ENCODE data around the gene TSEN15. TPM values are rescaled to one million over a fixed set of nuclear protein-coding genes. Genes with fewer than 3 reads are reported as not detected.

The TSEN15 gene
- polyA plus RNA-seq, 1 donor (not counting 4 experiments of a cell fraction or from before 2014, with no cell fraction given) = 46.7 TPM

- dilution Hi-C loops (cut with MboI; ENCODE audit: extremely low pct_ligation_motif_present, low sequenced_read_pairs) = no loop called here
- FAIRE-seq (no peak), DNase-seq (ENCODE audit: low read depth, low spot score) (no peak)
- Histone ChIP-seq H3K27ac (ENCODE audit: control insufficient read depth, insufficient read depth, low read length) (no peak overlapping the region), H3K4me2 (ENCODE audit: control insufficient read depth, extremely low read depth, insufficient read depth, low read depth, low read length) (peak overlapping the region; percentile 86), H3K79me2 (ENCODE audit: control insufficient read depth, insufficient read depth, low read length) (no peaks in the 10 kb centered on the region), H3K4me1 (ENCODE audit: control insufficient read depth, extremely low read depth, insufficient read depth, low read length) (peaks cover 9% of the 10 kb centered on the region), H3K9me3 (ENCODE audit: control insufficient read depth, low read depth, low read length) (no peaks in the 10 kb centered on the region), H2AFZ (ENCODE audit: control insufficient read depth, low read length) (no peak overlapping the region), H3K4me3 (ENCODE audit: control insufficient read depth in 2 of 3, extremely low read depth in 1 of 3, insufficient read depth in 2 of 3, low read depth in 1 of 3, low read length in 3 of 3) (peak overlapping the region in 2 of 3 experiments; percentile 41), H3K36me3 (ENCODE audit: control insufficient read depth in 2 of 2, extremely low read depth in 1 of 2, insufficient read depth in 2 of 2, low read length in 2 of 2) (no peaks in the 10 kb centered on the region), H3K9ac (ENCODE audit: control insufficient read depth, extremely low read depth, insufficient read depth, low read length) (no peak overlapping the region), H4K20me1 (ENCODE audit: control insufficient read depth, extremely low read depth, insufficient read depth, low read length) (no peaks in the 10 kb centered on the region), H3K27me3 (ENCODE audit: control insufficient read depth, extremely low read depth, insufficient read depth, low read length) (peaks cover 61% of the 10 kb centered on the region), H3K9me1 (ENCODE audit: control insufficient read depth, extremely low read depth, insufficient read depth, low read length) (no peaks in the 10 kb centered on the region)
- TF ChIP-seq EZH2 (IDR thresholded peaks at IDR 0.05; ENCODE audit: low read length) = peak; percentile 70
- TF ChIP-seq CTCF (optimal IDR thresholded peaks at IDR 0.05 in 1 of 3, IDR thresholded peaks at IDR 0.05 in 1 of 3, conservative IDR thresholded peaks at IDR 0.05 in 1 of 3; ENCODE audit: extremely low read depth in 1 of 3, insufficient read depth in 2 of 3, low read length in 3 of 3) = no peak
These were observed 15.0 kb upstream of the TSEN15 start for GRCh38 chr1:184036517-184036949.

GRCh38 chr1:184037849-184038591 is 13.5 kb upstream of the TSEN15 start:
- FAIRE-seq (no peak), DNase-seq (ENCODE audit: low read depth, low spot score) (no peak)
- no peak for TF ChIP-seq EZH2 (IDR thresholded peaks at IDR 0.05; ENCODE audit: low read length)
- TF ChIP-seq CTCF (optimal IDR thresholded peaks at IDR 0.05 in 1 of 3, IDR thresholded peaks at IDR 0.05 in 1 of 3, conservative IDR thresholded peaks at IDR 0.05 in 1 of 3; ENCODE audit: extremely low read depth in 1 of 3, insufficient read depth in 2 of 3, low read length in 3 of 3) = no peak
- no peaks in the 10 kb centered on the region for H4K20me1 ChIP-seq (ENCODE audit: control insufficient read depth, extremely low read depth, insufficient read depth, low read length)
- no peak overlapping the region for H3K27ac ChIP-seq (ENCODE audit: control insufficient read depth, insufficient read depth, low read length)
- no peak overlapping the region for H3K9ac ChIP-seq (ENCODE audit: control insufficient read depth, extremely low read depth, insufficient read depth, low read length)
- H3K27me3 ChIP-seq (ENCODE audit: control insufficient read depth, extremely low read depth, insufficient read depth, low read length) = peaks cover 61% of the 10 kb centered on the region
- H3K4me3 ChIP-seq (ENCODE audit: control insufficient read depth in 2 of 3, extremely low read depth in 1 of 3, insufficient read depth in 2 of 3, low read depth in 1 of 3, low read length in 3 of 3) = no peak overlapping the region
- peaks cover 9% of the 10 kb centered on the region for H3K4me1 ChIP-seq (ENCODE audit: control insufficient read depth, extremely low read depth, insufficient read depth, low read length)
- no peaks in the 10 kb centered on the region for H3K36me3 ChIP-seq (ENCODE audit: control insufficient read depth in 2 of 2, extremely low read depth in 1 of 2, insufficient read depth in 2 of 2, low read length in 2 of 2)
- H3K9me1 ChIP-seq (ENCODE audit: control insufficient read depth, extremely low read depth, insufficient read depth, low read length) = no peaks in the 10 kb centered on the region
- no peaks in the 10 kb centered on the region for H3K79me2 ChIP-seq (ENCODE audit: control insufficient read depth, insufficient read depth, low read length)
- H3K4me2 ChIP-seq (ENCODE audit: control insufficient read depth, extremely low read depth, insufficient read depth, low read depth, low read length) = peak overlapping the region; percentile 86
- H3K9me3 ChIP-seq (ENCODE audit: control insufficient read depth, low read depth, low read length) = no peaks in the 10 kb centered on the region
- dilution Hi-C loops (cut with MboI; ENCODE audit: extremely low pct_ligation_motif_present, low sequenced_read_pairs) = no loop called here
- H2AFZ ChIP-seq (ENCODE audit: control insufficient read depth, low read length) = no peak overlapping the region

Data from keratinocyte (primary cell).